Kidney epithelial cell (primary cell): ENCODE results near the gene TCAIM. TPM values are rescaled to one million over a fixed set of nuclear protein-coding genes. Genes with fewer than 3 reads are reported as not detected.

Source experiments
- DNase-seq: peaks from one replicate; pipeline ENCODE4 v3.0.0-alpha.2; 2010; ENCODE audit warnings: low read depth
- H3K27me3 ChIP-seq: 2 replicates; pipeline ENCODE4 v1.6.0; 2011; ENCODE audit warnings: low read length; ENCODE audit not compliant: control insufficient read depth, insufficient read depth
- H3K36me3 ChIP-seq: 2 replicates; pipeline ENCODE4 v1.5.1; 2011; ENCODE audit warnings: low read length; ENCODE audit not compliant: control insufficient read depth, insufficient read depth
- H3K4me3 ChIP-seq: 2 replicates; pipeline ENCODE4 v1.5.1; 2011; ENCODE audit warnings: low read depth, mild to moderate bottlenecking, control low read depth, low read length
- CTCF ChIP-seq: IDR thresholded peaks from 2 replicates; pipeline ENCODE4 v1.5.1; 2011; ENCODE audit warnings: mild to moderate bottlenecking, moderate library complexity, low read length, control low read depth, inconsistent platforms; ENCODE audit not compliant: insufficient read depth, poor library complexity, severe bottlenecking
- total RNA-seq: library from RNA; depleted of rRNA; stranded (reverse); fragments of >200 nt; gene quantifications from 2 replicates; pipeline ENCODE4 v1.2.3, GENCODE V29; 2015

TCAIM gene
- total RNA-seq, 1 donor from 2014 or later: 30.3 TPM

- no peak overlapping the region for H3K4me3 ChIP-seq
- peaks cover 5% of the 10 kb centered on the region for H3K36me3 ChIP-seq
- no peak for TF ChIP-seq CTCF
- H3K27me3 ChIP-seq: no peaks in the 10 kb centered on the region
- no peak for DNase-seq
These were observed 108.4 kb downstream of the TCAIM start for GRCh38 chr3:44446929-44447328.

DNA sequence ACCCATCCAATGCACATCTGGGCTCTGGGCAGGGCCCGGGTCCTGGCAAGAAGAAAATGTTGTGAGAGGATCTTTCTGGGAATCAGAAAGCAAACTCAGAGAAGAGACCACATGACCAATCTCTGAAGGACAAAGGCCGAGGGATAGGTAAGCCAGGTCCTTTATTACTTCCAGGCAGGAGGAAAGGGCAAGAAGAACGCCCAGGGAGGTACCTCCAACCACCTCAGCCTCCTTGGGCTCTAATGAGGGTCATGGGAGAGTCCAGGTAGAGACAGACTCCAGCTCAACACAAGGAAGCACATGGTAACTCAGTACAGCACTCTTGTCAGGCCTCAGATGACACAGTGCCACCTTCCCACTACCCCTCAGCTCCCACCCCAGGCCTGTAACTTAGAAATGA, 112.9 kb downstream of the TCAIM start:
- Histone ChIP-seq H3K27me3 (no peaks in the 10 kb centered on the region), H3K36me3 (peaks cover 6% of the 10 kb centered on the region), H3K4me3 (no peak overlapping the region)
- no peak for DNase-seq
- no peak for TF ChIP-seq CTCF

DNA sequence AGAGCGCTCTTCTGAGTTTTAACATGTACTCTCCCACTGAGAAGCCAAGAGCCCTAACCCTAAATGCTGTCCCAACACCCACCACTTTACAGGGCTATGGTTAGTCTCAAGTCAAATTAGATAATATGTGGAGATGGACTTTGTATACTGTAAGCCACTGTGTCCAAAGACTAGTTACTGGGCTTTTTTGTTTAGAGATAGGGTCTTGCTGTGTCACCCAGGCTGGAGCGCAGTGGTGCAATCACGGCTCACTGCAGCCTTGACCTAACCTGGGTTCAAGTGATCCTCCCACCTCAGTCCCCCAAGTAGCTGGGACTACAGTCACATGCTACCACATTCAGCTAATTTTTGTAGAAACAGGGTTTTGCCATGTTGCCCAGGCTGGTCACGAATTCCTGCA, 115.7 kb downstream of the TCAIM start:
- Histone ChIP-seq H3K27me3 (no peaks in the 10 kb centered on the region), H3K4me3 (no peak overlapping the region), H3K36me3 (peaks cover 2% of the 10 kb centered on the region)
- TF ChIP-seq CTCF: no peak
- no peak for DNase-seq

DNA sequence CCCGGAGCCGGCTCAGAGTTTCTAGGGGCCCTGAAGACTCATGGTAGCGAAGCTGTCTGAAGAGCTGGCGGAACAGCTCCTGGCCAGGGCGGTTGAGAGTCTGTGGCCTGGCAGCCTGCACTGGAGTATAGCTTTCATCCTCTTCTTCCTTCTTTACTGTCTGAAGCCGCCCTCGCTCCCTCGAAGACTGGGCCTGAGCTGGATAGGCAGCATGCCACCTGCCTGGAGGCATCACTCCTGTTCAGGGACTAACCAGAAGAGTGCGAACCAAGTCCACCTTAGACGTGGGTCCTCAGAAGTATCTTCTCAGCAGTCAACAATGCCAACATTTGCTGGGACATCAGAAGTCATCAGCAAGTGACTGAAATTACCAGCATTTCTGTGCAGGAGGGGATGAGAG, 116.8 kb downstream of the TCAIM start:
- DNase-seq: no peak
- Histone ChIP-seq H3K36me3 (peaks cover 1% of the 10 kb centered on the region), H3K27me3 (no peaks in the 10 kb centered on the region), H3K4me3 (no peak overlapping the region)
- no peak for TF ChIP-seq CTCF

Other genes with a start within 250 kb of the TCAIM start
- not detected in 2 replicates for gene TOPAZ1, start 96.9 kb upstream of the TCAIM start, total RNA-seq
- gene ZNF445, start 138.9 kb downstream of the TCAIM start, total RNA-seq: 5.8 and 6.3 TPM in 2 replicates
- 5.3 and 6.9 TPM in 2 replicates for gene ZKSCAN7, start 216.4 kb downstream of the TCAIM start, total RNA-seq
- 2.3 and 2.5 TPM in 2 replicates for gene ZNF660, start 246.2 kb downstream of the TCAIM start, total RNA-seq